ENCODE results near the gene ZNF367.

The ZNF367 gene

DNA sequence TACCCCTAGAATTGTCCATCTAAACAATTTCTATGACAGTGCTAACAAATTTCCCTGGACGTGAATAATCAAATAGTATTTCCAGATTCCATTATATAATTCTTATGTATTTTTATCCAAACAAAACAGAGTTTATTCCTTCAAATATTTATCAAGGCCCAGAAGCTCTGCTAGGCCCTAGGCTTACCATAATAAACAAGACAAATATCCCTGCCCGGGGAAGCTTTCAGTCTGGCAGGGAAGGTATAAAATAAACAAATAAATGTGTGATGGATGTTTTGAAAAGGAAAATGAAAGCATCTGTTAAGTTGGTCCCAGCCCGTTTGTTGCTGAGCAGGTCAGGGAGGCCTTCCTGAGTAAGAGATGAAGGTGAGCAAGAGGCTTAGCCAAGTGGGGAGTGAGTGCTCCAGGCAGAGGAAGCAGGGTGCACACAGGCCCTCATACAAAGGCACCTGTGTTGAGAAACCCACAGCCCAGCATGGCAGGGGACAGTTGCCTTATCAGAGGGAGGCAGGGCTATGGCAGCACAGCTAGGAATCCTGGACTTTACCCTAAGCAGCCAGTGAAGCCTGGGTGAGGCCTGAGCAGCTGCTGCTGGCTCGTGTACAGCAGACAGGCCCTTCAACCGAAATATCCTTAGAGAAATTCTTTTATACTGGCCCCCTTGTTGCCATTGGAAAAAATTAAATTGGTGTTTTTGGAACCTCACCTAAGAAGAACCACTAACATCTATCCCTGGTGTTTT lies 27.0 kb downstream of the ZNF367 start:
- FAIRE-seq: no peak
- no peak for TF ChIP-seq CTCF (IDR thresholded peaks at IDR 0.05; ENCODE audit: insufficient read depth, missing control alignments)
- no peak for DNase-seq (ENCODE audit: insufficient read length, low spot score)

- TF ChIP-seq CTCF (IDR thresholded peaks at IDR 0.05; ENCODE audit: insufficient read depth, missing control alignments): no peak
- no peak for DNase-seq (ENCODE audit: insufficient read length, low spot score)
- no peak for FAIRE-seq
Observed at GRCh38 chr9:96388144-96388543, 30.0 kb downstream of the ZNF367 start.

GRCh38 chr9:96386157-96386556 lies 32.0 kb downstream of the ZNF367 start:
- no peak for DNase-seq (ENCODE audit: insufficient read length, low spot score)
- no peak for TF ChIP-seq CTCF (IDR thresholded peaks at IDR 0.05; ENCODE audit: insufficient read depth, missing control alignments)
- no peak for FAIRE-seq

GRCh38 chr9:96383165-96383942 lies 34.8 kb downstream of the ZNF367 start, which contains the start of gene SLC35D2:
Gene SLC35D2, minus strand, starts transcription at chr9:96383711. Its CDS starts 77 bp downstream, at chr9:96383634.
- DNase-seq (ENCODE audit: insufficient read length, low spot score) (no peak), FAIRE-seq (no peak)
- TF ChIP-seq CTCF (IDR thresholded peaks at IDR 0.05; ENCODE audit: insufficient read depth, missing control alignments): no peak

- no peak for TF ChIP-seq CTCF (IDR thresholded peaks at IDR 0.05; ENCODE audit: insufficient read depth, missing control alignments)
- DNase-seq (ENCODE audit: insufficient read length, low spot score) (no peak), FAIRE-seq (no peak)
Observed at GRCh38 chr9:96382839-96383164, 35.4 kb downstream of the ZNF367 start.

DNA sequence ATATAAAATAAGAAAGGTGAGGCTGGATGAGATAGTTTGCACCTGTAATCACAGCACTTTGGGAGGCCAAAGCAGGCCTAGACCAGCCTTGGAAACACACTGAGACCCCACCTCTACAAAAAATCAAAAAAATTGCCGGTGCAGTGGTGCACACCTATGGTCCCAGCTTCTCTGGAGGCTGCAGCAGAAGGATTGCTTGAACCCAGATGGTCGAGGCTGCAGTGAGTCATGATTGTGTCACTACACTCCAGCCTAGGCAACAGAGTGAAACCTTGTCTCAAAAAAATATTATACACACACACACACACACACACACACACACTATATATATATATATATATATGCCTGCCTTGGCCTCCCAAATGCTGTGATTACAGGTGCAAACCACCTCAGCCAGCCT lies 36.0 kb downstream of the ZNF367 start:
- no peak for DNase-seq (ENCODE audit: insufficient read length, low spot score)
- no peak for TF ChIP-seq CTCF (IDR thresholded peaks at IDR 0.05; ENCODE audit: insufficient read depth, missing control alignments)
- no peak for FAIRE-seq

- no peak for TF ChIP-seq CTCF (IDR thresholded peaks at IDR 0.05; ENCODE audit: insufficient read depth, missing control alignments)
- FAIRE-seq (no peak), DNase-seq (ENCODE audit: insufficient read length, low spot score) (no peak)
Observed at GRCh38 chr9:96381696-96382095, 36.5 kb downstream of the ZNF367 start.

All from D721Med (cell line).